SKM-1 (cell line): Measurements from ENCODE around the gene F10.

ENCODE experiments used
- DNase-seq: peaks from one replicate; lab custom pipeline; 2025; ENCODE audit not compliant: unreplicated experiment; lab: John Stamatoyannopoulos, UW

F10 gene

GRCh38 chr13:113187883-113188665 lies 65.5 kb downstream of the F10 start:
- no peak for DNase-seq

GRCh38 chr13:113190181-113190580 lies 67.6 kb downstream of the F10 start:
- no peak for DNase-seq

GRCh38 chr13:113192279-113192678 lies 69.7 kb downstream of the F10 start:
- DNase-seq = no peak

- no peak for DNase-seq
Observed at GRCh38 chr13:113192902-113193301, 70.3 kb downstream of the F10 start.

GRCh38 chr13:113195360-113195759 lies 72.8 kb downstream of the F10 start:
- DNase-seq = no peak

GRCh38 chr13:113196970-113197737 lies 74.6 kb downstream of the F10 start:
- DNase-seq = no peak
